ENCODE data around the gene TMEM147. TPM values are rescaled to one million over a fixed set of nuclear protein-coding genes. Genes with fewer than 3 reads are reported as not detected.

TMEM147 gene
- total and polyA plus RNA-seq, 2 of the 13 experiments (the other 11 are each of a cell fraction or from before 2014, with no cell fraction given): 141 to 176 TPM

- H2AFZ ChIP-seq (ENCODE audit: low read length): no peak overlapping the region
- no TSS peak for BruUV-seq (replicated peaks)
- no peaks in the 10 kb centered on the region for H3K36me3 ChIP-seq (replicated peaks in 1 of 2; ENCODE audit: control insufficient read depth in 1 of 2, insufficient read depth in 2 of 2, low read length in 2 of 2)
- no peak for ATAC-seq
- WGBS (ENCODE audit: low lambda C conversion rate): 60% methylated on average over 2 of the region's 2 CpGs
- DNase-seq (ENCODE audit: low spot score): no peak
- no peak for FAIRE-seq
- H3K79me2 ChIP-seq (ENCODE audit: insufficient read depth, low read length): no peaks in the 10 kb centered on the region
- no peak overlapping the region for H3K4me3 ChIP-seq (replicated peaks in 1 of 3; ENCODE audit: insufficient read depth in 1 of 3, low read depth in 2 of 3, low read length in 3 of 3)
- H3K4me2 ChIP-seq (ENCODE audit: low read depth, low read length): no peak overlapping the region
- POLR2A ChIA-PET: no interaction called here
- in situ Hi-C loops (cut with HindIII; ENCODE audit: extremely low pct_ligation_motif_present, low pct_unique_long_range_greater_than_20kb) (no loop called here), intact Hi-C loops (cut with micrococcal nuclease; ENCODE audit: unreplicated experiment) (no loop called here)
- H3K27me3 ChIP-seq (ENCODE audit: control insufficient read depth in 1 of 2, insufficient read depth in 2 of 2, low read length in 2 of 2): peaks cover 1 to 28% of the 10 kb centered on the region in 2 experiments; a peak in 3 of 5 replicates
- no peaks in the 10 kb centered on the region for H3K9me3 ChIP-seq (ENCODE audit: low read length)
- H3K4me1 ChIP-seq (ENCODE audit: insufficient read depth, low read length): peaks cover 24% of the 10 kb centered on the region
- TF ChIP-seq ATF7-NPFF (CRISPR knock-in tag; IDR thresholded peaks at IDR 0.05; ENCODE audit: low read depth) (no peak), BCL6 (CRISPR knock-in tag; IDR thresholded peaks at IDR 0.05) (no peak), PCBP2 (optimal IDR thresholded peaks at IDR 0.05; ENCODE audit: low read depth, low read length, poor library complexity, severe bottlenecking) (peak; percentile 47), CENPBD1 (CRISPR knock-in tag; IDR thresholded peaks at IDR 0.05; ENCODE audit: borderline replicate concordance, low read depth) (no peak), CEBPB (IDR thresholded peaks at IDR 0.05; ENCODE audit: borderline replicate concordance, low read depth, low read length) (no peak), MNT (IDR thresholded peaks at IDR 0.05) (no peak)
- TF ChIP-seq, protein P1, sequence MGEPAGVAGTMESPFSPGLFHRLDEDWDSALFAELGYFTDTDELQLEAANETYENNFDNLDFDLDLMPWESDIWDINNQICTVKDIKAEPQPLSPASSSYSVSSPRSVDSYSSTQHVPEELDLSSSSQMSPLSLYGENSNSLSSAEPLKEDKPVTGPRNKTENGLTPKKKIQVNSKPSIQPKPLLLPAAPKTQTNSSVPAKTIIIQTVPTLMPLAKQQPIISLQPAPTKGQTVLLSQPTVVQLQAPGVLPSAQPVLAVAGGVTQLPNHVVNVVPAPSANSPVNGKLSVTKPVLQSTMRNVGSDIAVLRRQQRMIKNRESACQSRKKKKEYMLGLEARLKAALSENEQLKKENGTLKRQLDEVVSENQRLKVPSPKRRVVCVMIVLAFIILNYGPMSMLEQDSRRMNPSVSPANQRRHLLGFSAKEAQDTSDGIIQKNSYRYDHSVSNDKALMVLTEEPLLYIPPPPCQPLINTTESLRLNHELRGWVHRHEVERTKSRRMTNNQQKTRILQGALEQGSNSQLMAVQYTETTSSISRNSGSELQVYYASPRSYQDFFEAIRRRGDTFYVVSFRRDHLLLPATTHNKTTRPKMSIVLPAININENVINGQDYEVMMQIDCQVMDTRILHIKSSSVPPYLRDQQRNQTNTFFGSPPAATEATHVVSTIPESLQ (CRISPR knock-in tag; conservative IDR thresholded peaks at IDR 0.05): no peak
- H3K27ac ChIP-seq (ENCODE audit: extremely low read length, insufficient read depth, low read length): no peak overlapping the region
- no peak overlapping the region for H3K9ac ChIP-seq (ENCODE audit: insufficient read depth, low read depth, low read length)
- CTCF ChIA-PET (ENCODE audit: low intra/inter-chr PET ratio, low total read pairs): no interaction called here
- no peaks in the 10 kb centered on the region for H4K20me1 ChIP-seq (ENCODE audit: insufficient read depth, low read length)
Observed at GRCh38 chr19:35562776-35563175, 17.4 kb downstream of the TMEM147 start.

Data from HepG2 (cell line).